Measurements from ENCODE around the gene SCTR. TPM values are rescaled to one million over a fixed set of nuclear protein-coding genes. Genes with fewer than 3 reads are reported as not detected.

The SCTR gene
- total RNA-seq, 1 experiment from 2014 or later, result not detected

DNA sequence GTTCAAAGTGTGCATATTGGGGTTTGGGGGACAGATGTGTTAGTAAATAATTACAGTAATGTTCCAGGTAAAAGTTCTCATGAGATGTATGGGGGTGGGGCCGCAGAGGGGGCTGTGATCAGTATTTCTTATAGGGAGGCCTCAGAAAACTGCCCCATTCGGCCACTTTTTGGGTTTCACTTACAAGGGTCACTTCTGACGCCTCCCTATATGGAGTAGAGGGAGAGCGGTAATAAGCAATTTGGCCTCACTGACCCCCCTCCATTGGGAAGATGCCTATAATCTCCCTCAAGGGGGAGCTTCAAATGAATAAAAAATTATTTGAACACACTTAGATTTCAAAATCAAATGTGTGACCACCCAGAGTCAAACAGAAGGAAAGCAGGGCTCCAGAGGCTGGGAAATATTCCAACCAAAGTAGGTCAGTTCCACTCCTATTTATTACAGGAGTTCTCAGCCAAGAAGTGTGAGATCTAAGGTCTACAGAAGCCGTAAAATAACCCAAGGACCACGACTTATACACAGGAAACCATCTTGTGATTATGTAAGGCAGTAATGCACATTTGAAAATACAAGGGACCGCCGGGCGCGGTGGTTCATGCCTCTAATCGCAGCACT lies 2.7 kb downstream of the SCTR start:
- Histone ChIP-seq H3K27me3 (ENCODE audit: low read length) (peaks cover 36% of the 10 kb centered on the region), H3K27ac (ENCODE audit: low read length) (no peak overlapping the region), H3F3A (ENCODE audit: low read length, unreplicated experiment) (no peaks in the 10 kb centered on the region), H3K9me2 (replicated peaks; ENCODE audit: low read length) (no peaks in the 10 kb centered on the region), H3K9ac (ENCODE audit: low read length) (no peak overlapping the region), H3K4me1 (ENCODE audit: insufficient read depth, low read length) (no peaks in the 10 kb centered on the region), H3K79me2 (ENCODE audit: low read length) (no peaks in the 10 kb centered on the region), H3K4me3 (ENCODE audit: low read length) (no peak overlapping the region), H3K9me3 (ENCODE audit: low read length) (no peaks in the 10 kb centered on the region), H4K20me1 (ENCODE audit: low read length) (no peaks in the 10 kb centered on the region), H3K4me2 (ENCODE audit: low read length) (no peak overlapping the region), H3K36me3 (ENCODE audit: low read depth, low read length) (no peaks in the 10 kb centered on the region), H2AFZ (ENCODE audit: low read length) (no peak overlapping the region)
- intact Hi-C loops (cut with micrococcal nuclease), result no loop called here
- DNase-seq (no peak), ATAC-seq (no peak)
- POLR2A ChIA-PET (ENCODE audit: unreplicated experiment), result no interaction called here
- TF ChIP-seq EZH2 (IDR thresholded peaks at IDR 0.05; ENCODE audit: low read length, unreplicated experiment), result no peak
- TF ChIP-seq EZH2phosphoT487 (IDR thresholded peaks at IDR 0.05; ENCODE audit: borderline replicate concordance, low read length), result no peak
- TF ChIP-seq, protein P1, sequence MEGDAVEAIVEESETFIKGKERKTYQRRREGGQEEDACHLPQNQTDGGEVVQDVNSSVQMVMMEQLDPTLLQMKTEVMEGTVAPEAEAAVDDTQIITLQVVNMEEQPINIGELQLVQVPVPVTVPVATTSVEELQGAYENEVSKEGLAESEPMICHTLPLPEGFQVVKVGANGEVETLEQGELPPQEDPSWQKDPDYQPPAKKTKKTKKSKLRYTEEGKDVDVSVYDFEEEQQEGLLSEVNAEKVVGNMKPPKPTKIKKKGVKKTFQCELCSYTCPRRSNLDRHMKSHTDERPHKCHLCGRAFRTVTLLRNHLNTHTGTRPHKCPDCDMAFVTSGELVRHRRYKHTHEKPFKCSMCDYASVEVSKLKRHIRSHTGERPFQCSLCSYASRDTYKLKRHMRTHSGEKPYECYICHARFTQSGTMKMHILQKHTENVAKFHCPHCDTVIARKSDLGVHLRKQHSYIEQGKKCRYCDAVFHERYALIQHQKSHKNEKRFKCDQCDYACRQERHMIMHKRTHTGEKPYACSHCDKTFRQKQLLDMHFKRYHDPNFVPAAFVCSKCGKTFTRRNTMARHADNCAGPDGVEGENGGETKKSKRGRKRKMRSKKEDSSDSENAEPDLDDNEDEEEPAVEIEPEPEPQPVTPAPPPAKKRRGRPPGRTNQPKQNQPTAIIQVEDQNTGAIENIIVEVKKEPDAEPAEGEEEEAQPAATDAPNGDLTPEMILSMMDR (conservative IDR thresholded peaks at IDR 0.05; ENCODE audit: low read depth, low read length), result no peak
- no TSS peak for BruUV-seq (replicated peaks)
- CTCF ChIA-PET, result no interaction called here

DNA sequence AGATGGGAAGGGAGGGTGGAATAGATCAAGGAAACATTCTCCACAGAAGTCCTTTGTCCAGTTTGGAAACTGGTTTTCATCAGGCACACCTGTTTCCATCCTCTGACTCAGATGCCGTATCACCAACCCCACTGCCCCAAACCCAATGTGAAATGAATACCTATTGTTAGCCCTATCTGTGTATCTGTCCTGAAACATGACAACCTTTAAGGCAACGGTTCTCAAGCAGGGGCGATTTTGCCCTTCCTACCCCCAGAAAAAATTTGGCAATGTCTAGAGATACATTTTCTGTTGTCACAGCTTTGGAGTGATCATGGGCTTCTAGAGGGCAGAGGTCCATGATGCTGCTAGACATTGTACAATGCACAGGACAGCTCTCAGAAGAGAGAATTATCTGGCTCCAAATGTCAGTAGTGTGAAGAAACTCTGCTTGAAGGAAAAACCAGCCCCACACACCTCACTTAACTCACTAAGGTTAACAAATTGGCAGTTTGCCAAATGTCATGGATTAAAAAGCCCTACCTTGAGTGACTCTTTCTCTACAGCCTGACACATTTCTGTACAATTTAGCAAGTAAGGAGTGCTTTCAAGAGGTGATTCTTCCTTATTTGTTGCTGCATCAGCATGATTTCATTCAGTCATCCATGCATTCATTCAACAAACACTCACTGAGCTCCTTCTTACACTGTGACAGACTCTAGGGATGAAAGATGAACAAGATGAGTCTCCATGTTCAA lies 3.4 kb downstream of the SCTR start:
- DNase-seq (no peak), ATAC-seq (no peak)
- Histone ChIP-seq H2AFZ (ENCODE audit: low read length) (no peak overlapping the region), H3K9me2 (replicated peaks; ENCODE audit: low read length) (no peaks in the 10 kb centered on the region), H3K9ac (ENCODE audit: low read length) (no peak overlapping the region), H3K27me3 (ENCODE audit: low read length) (peaks cover 32% of the 10 kb centered on the region), H3K4me1 (ENCODE audit: insufficient read depth, low read length) (no peaks in the 10 kb centered on the region), H3K36me3 (ENCODE audit: low read depth, low read length) (no peaks in the 10 kb centered on the region), H3K79me2 (ENCODE audit: low read length) (no peaks in the 10 kb centered on the region), H4K20me1 (ENCODE audit: low read length) (no peaks in the 10 kb centered on the region), H3F3A (ENCODE audit: low read length, unreplicated experiment) (no peaks in the 10 kb centered on the region), H3K4me2 (ENCODE audit: low read length) (no peak overlapping the region), H3K27ac (ENCODE audit: low read length) (no peak overlapping the region), H3K9me3 (ENCODE audit: low read length) (no peaks in the 10 kb centered on the region), H3K4me3 (ENCODE audit: low read length) (no peak overlapping the region)
- POLR2A ChIA-PET (ENCODE audit: unreplicated experiment), result no interaction called here
- intact Hi-C loops (cut with micrococcal nuclease), result no loop called here
- BruUV-seq (replicated peaks), result no TSS peak
- TF ChIP-seq EZH2phosphoT487 (IDR thresholded peaks at IDR 0.05; ENCODE audit: borderline replicate concordance, low read length), result no peak
- TF ChIP-seq, protein P1 (conservative IDR thresholded peaks at IDR 0.05; ENCODE audit: low read depth, low read length), result no peak
- no peak for TF ChIP-seq EZH2 (IDR thresholded peaks at IDR 0.05; ENCODE audit: low read length, unreplicated experiment)
- CTCF ChIA-PET, result no interaction called here

DNA sequence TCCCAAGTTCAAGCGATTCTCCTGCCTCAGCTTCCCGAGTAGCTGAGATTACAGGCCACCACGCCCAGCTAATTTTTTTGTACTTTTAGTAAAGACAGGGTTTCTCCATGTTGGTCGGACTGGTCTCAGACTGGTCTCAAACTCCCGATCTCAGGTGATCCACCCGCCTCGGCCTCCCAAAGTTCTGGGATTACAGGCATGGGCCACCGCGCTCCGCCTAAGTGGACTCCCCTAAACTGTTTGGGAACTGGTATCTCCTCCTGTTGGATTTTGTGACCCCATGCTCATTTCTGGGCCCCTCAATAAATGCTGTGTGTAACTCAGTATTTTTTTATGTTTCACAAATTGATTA lies 5.2 kb downstream of the SCTR start:
- Histone ChIP-seq H3K9ac (ENCODE audit: low read length) (no peak overlapping the region), H3K4me3 (ENCODE audit: low read length) (no peak overlapping the region), H3K27me3 (ENCODE audit: low read length) (peaks cover 35% of the 10 kb centered on the region), H3K4me2 (ENCODE audit: low read length) (no peak overlapping the region), H3K9me2 (replicated peaks; ENCODE audit: low read length) (no peaks in the 10 kb centered on the region), H3K9me3 (ENCODE audit: low read length) (no peaks in the 10 kb centered on the region), H4K20me1 (ENCODE audit: low read length) (no peaks in the 10 kb centered on the region), H3K4me1 (ENCODE audit: insufficient read depth, low read length) (no peaks in the 10 kb centered on the region), H3K27ac (ENCODE audit: low read length) (no peak overlapping the region), H3F3A (ENCODE audit: low read length, unreplicated experiment) (no peaks in the 10 kb centered on the region), H3K79me2 (ENCODE audit: low read length) (no peaks in the 10 kb centered on the region), H3K36me3 (ENCODE audit: low read depth, low read length) (no peaks in the 10 kb centered on the region), H2AFZ (ENCODE audit: low read length) (no peak overlapping the region)
- POLR2A ChIA-PET (ENCODE audit: unreplicated experiment), result no interaction called here
- TF ChIP-seq, protein P1 (conservative IDR thresholded peaks at IDR 0.05; ENCODE audit: low read depth, low read length), result no peak
- TF ChIP-seq EZH2phosphoT487 (IDR thresholded peaks at IDR 0.05; ENCODE audit: borderline replicate concordance, low read length) (no peak), EZH2 (IDR thresholded peaks at IDR 0.05; ENCODE audit: low read length, unreplicated experiment) (no peak)
- no peak for DNase-seq
- intact Hi-C loops (cut with micrococcal nuclease), result no loop called here
- BruUV-seq (replicated peaks), result no TSS peak
- ATAC-seq, result no peak
- CTCF ChIA-PET, result no interaction called here
